ENCODE results near the gene ZNF136. TPM values are rescaled to one million over a fixed set of nuclear protein-coding genes. Genes with fewer than 3 reads are reported as not detected.
A peak's percentile ranks its signal among the peaks of the same experiment; 100 is the strongest.

The ZNF136 gene
- polyA plus RNA-seq, 1 donor from 2014 or later = 14.2 TPM

DNA sequence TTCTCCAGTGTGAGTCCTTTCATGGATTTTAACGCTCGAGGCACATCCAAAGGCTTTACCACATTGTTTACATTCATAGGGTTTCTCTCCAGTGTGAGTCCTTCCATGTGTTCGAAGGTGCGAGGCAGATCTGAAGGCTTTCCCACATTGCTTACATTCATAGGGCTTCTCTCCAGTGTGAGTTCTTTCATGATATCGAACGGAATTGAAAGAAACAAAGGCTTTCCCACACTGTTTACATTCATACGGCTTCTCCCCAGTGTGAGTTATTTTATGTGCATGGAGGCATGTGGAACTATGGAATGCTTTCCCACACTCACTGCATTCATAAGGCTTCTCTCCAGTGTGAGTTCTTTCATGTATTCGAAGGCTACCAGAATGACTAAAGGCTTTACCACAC is 17.5 kb upstream of the ZNF136 start:
- Histone ChIP-seq H2AFZ (ENCODE audit: low read depth, low read length) (no peak overlapping the region), H3K9me3 (ENCODE audit: low read length) (peaks cover 4% of the 10 kb centered on the region), H3K9me2 (ENCODE audit: insufficient read depth, low read length) (no peaks in the 10 kb centered on the region), H3F3A (ENCODE audit: insufficient read depth, low read length, poor library complexity, severe bottlenecking) (no peaks in the 10 kb centered on the region), H3K79me2 (replicated peaks; ENCODE audit: insufficient read depth, low read length) (peaks cover 17% of the 10 kb centered on the region), H4K20me1 (ENCODE audit: insufficient read depth) (no peaks in the 10 kb centered on the region), H3K27me3 (ENCODE audit: insufficient read depth, low read depth, low read length) (no peaks in the 10 kb centered on the region), H3K4me3 (ENCODE audit: low read length) (no peak overlapping the region), H3K36me3 (ENCODE audit: insufficient read depth, low read length) (peaks cover 19% of the 10 kb centered on the region), H3K4me2 (ENCODE audit: low read length) (no peak overlapping the region), H3K9ac (ENCODE audit: low read length) (no peak overlapping the region), H3K27ac (ENCODE audit: low read length) (no peak overlapping the region)
- TF ChIP-seq CTCF (IDR thresholded peaks at IDR 0.05; ENCODE audit: poor library complexity, severe bottlenecking) = no peak
- no peak for TF ChIP-seq SMC3 (conservative IDR thresholded peaks at IDR 0.05; ENCODE audit: poor library complexity)
- TF ChIP-seq EZH2 (IDR thresholded peaks at IDR 0.05; ENCODE audit: borderline replicate concordance, insufficient read depth, low read length, poor library complexity, severe bottlenecking) = no peak
- TF ChIP-seq RAD21 (conservative IDR thresholded peaks at IDR 0.05) = no peak
- no peak for TF ChIP-seq MXI1 (conservative IDR thresholded peaks at IDR 0.05; ENCODE audit: poor library complexity, severe bottlenecking)
- TF ChIP-seq EP300 (conservative IDR thresholded peaks at IDR 0.05; ENCODE audit: poor library complexity, severe bottlenecking) = no peak
- TF ChIP-seq REST (IDR thresholded peaks at IDR 0.05; ENCODE audit: borderline replicate concordance) = no peak
- TF ChIP-seq POLR2AphosphoS5 (IDR thresholded peaks at IDR 0.05) = no peak
- no peak for TF ChIP-seq TAF1 (IDR thresholded peaks at IDR 0.05; ENCODE audit: low read depth)

- H2AFZ ChIP-seq (ENCODE audit: low read depth, low read length) = no peak overlapping the region
- H3K36me3 ChIP-seq (ENCODE audit: insufficient read depth, low read length) = peaks cover 6% of the 10 kb centered on the region
- H3K4me3 ChIP-seq (ENCODE audit: low read length) = peak overlapping the region; percentile 99
- peak overlapping the region; percentile 97 for H3K9ac ChIP-seq (ENCODE audit: low read length)
- H3K9me3 ChIP-seq (ENCODE audit: low read length) = no peaks in the 10 kb centered on the region
- H3K79me2 ChIP-seq (replicated peaks; ENCODE audit: insufficient read depth, low read length) = peaks cover 54% of the 10 kb centered on the region
- no peaks in the 10 kb centered on the region for H3K9me2 ChIP-seq (ENCODE audit: insufficient read depth, low read length)
- peak overlapping the region; percentile 96 for H3K27ac ChIP-seq (ENCODE audit: low read length)
- no peak for TF ChIP-seq TAF1 (IDR thresholded peaks at IDR 0.05; ENCODE audit: low read depth)
- no peak for TF ChIP-seq REST (IDR thresholded peaks at IDR 0.05; ENCODE audit: borderline replicate concordance)
- no peak for TF ChIP-seq RAD21 (conservative IDR thresholded peaks at IDR 0.05)
- TF ChIP-seq CTCF (IDR thresholded peaks at IDR 0.05; ENCODE audit: poor library complexity, severe bottlenecking) = no peak
- TF ChIP-seq EZH2 (IDR thresholded peaks at IDR 0.05; ENCODE audit: borderline replicate concordance, insufficient read depth, low read length, poor library complexity, severe bottlenecking) = no peak
- no peak for TF ChIP-seq MXI1 (conservative IDR thresholded peaks at IDR 0.05; ENCODE audit: poor library complexity, severe bottlenecking)
- no peak for TF ChIP-seq POLR2AphosphoS5 (IDR thresholded peaks at IDR 0.05)
- TF ChIP-seq SMC3 (conservative IDR thresholded peaks at IDR 0.05; ENCODE audit: poor library complexity) = no peak
- no peaks in the 10 kb centered on the region for H4K20me1 ChIP-seq (ENCODE audit: insufficient read depth)
- peak overlapping the region; percentile 47 for H3K4me2 ChIP-seq (ENCODE audit: low read length)
- H3F3A ChIP-seq (ENCODE audit: insufficient read depth, low read length, poor library complexity, severe bottlenecking) = no peaks in the 10 kb centered on the region
- H3K27me3 ChIP-seq (ENCODE audit: insufficient read depth, low read depth, low read length) = no peaks in the 10 kb centered on the region
These were observed 7.5 kb upstream of the ZNF136 start for GRCh38 chr19:12155324-12155860.

Measured in neural cell (in vitro differentiated cells).